ENCODE data around the gene PTPRK.

DNA sequence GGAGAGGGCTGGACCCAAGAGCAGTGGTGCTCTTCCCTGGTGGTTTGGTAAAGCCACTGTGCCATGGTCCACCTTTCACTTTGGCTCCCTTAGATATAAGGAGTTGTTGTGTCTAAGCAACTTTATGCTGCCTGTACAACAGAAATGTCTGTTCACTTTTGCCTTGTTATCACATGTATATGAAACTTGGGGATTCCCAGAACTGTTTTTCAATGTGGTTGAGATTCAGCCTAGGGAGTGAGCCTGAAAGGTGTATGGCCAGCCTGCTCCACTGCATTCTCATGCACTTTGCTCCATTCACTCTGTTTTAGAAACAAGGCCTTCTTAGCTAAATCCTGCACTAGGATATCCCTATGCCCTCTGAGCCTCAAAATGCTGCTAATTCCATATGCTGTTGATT, 385.1 kb downstream of the PTPRK start:
- TF ChIP-seq POLR2A (IDR thresholded peaks at IDR 0.05), result no peak
- TF ChIP-seq, protein P1, sequence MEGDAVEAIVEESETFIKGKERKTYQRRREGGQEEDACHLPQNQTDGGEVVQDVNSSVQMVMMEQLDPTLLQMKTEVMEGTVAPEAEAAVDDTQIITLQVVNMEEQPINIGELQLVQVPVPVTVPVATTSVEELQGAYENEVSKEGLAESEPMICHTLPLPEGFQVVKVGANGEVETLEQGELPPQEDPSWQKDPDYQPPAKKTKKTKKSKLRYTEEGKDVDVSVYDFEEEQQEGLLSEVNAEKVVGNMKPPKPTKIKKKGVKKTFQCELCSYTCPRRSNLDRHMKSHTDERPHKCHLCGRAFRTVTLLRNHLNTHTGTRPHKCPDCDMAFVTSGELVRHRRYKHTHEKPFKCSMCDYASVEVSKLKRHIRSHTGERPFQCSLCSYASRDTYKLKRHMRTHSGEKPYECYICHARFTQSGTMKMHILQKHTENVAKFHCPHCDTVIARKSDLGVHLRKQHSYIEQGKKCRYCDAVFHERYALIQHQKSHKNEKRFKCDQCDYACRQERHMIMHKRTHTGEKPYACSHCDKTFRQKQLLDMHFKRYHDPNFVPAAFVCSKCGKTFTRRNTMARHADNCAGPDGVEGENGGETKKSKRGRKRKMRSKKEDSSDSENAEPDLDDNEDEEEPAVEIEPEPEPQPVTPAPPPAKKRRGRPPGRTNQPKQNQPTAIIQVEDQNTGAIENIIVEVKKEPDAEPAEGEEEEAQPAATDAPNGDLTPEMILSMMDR (IDR thresholded peaks at IDR 0.05), result no peak
